Measurements from ENCODE around the gene GRIP2.

GRCh38 chr3:14455571-14456317 is 84.4 kb downstream of the GRIP2 start:
- no peak for TF ChIP-seq CTCF (IDR thresholded peaks at IDR 0.05)
- no peak for TF ChIP-seq EZH2 (IDR thresholded peaks at IDR 0.05)
- TF ChIP-seq EZH2phosphoT487 (IDR thresholded peaks at IDR 0.05), result no peak
